K562 (cell line): ENCODE data around the gene CARD11. TPM values are rescaled to one million over a fixed set of nuclear protein-coding genes. Genes with fewer than 3 reads are reported as not detected.

ENCODE experiments used
- ARHGAP35 ChIP-seq: fragments of 450-650 bp; IDR thresholded peaks from 2 replicates; pipeline ENCODE4 v1.6.1; 2018; ENCODE audit not compliant: partially characterized antibody
- ATF7 ChIP-seq: fragments of 450-650 bp; IDR thresholded peaks from 2 replicates; pipeline ENCODE4 v1.7.1; 2014; ENCODE audit warnings: mild to moderate bottlenecking, moderate library complexity
- BRCA1 ChIP-seq, 2 experiments: fragments of 450-650 bp in 1 of 2; sonication (generic) in 1 of 2; formaldehyde crosslinking in 1 of 2; IDR thresholded peaks; 2 replicates each; pipeline versions ENCODE4 v1.5.0 to v1.6.1; 2017 to 2020; ENCODE audit warnings: mild to moderate bottlenecking in 1 of 2, missing genetic modification reagents in 1 of 2
- CEBPB ChIP-seq: fragments of 450-650 bp; IDR thresholded peaks from 2 replicates; pipeline ENCODE4 v1.6.1; 2016; ENCODE audit warnings: missing genetic modification characterization, missing compliant biosample characterization
- CTCF ChIP-seq, 3 experiments: IDR thresholded peaks in 2 of 3; conservative IDR thresholded peaks in 1 of 3; 2 replicates each; pipeline ENCODE4 v1.5.1; 2011 to 2012; ENCODE audit warnings: low read length in 3 of 3, mild to moderate bottlenecking in 3 of 3, control low read depth in 2 of 3, improper control_type of control experiment in 1 of 3, inconsistent platforms in 1 of 3, low read depth in 1 of 3, mixed read lengths in 1 of 3, moderate library complexity in 1 of 3; ENCODE audit not compliant: insufficient read depth in 2 of 3
- DLX4 ChIP-seq: fragments of 250-450 bp; sonication (Bioruptor Pico); IDR thresholded peaks from 2 replicates; pipeline ENCODE4 v1.6.1; 2021; ENCODE audit warnings: mild to moderate bottlenecking
- EHMT2 ChIP-seq: fragments of 450-650 bp; IDR thresholded peaks from 2 replicates; pipeline ENCODE4 v1.6.1; 2018; ENCODE audit warnings: antibody characterized with exemption
- GATAD2A ChIP-seq: fragments of 450-650 bp; IDR thresholded peaks from 2 replicates; pipeline ENCODE4 v1.6.1; 2017
- GATAD2B ChIP-seq: fragments of 450-650 bp; IDR thresholded peaks from 2 replicates; pipeline ENCODE4 v1.6.1; 2017; ENCODE audit warnings: mild to moderate bottlenecking, borderline replicate concordance
- HDGF ChIP-seq: fragments of 450-650 bp; IDR thresholded peaks from 2 replicates; pipeline ENCODE4 v1.6.1; 2016
- JUNB ChIP-seq: fragments of 450-650 bp; formaldehyde crosslinking; conservative IDR thresholded peaks from 2 replicates; pipeline ENCODE4 v1.4.0; 2020; ENCODE audit warnings: mild to moderate bottlenecking
- L3MBTL2 ChIP-seq: fragments of 450-650 bp; IDR thresholded peaks from 2 replicates; pipeline ENCODE4 v1.6.1; 2016; ENCODE audit warnings: mild to moderate bottlenecking, moderate library complexity
- MED1 ChIP-seq: sonication (generic); formaldehyde crosslinking; IDR thresholded peaks from 2 replicates; pipeline ENCODE4 v1.8.1; 2023; ENCODE audit warnings: missing genetic modification reagents, borderline replicate concordance
- MEF2A ChIP-seq: IDR thresholded peaks from 2 replicates; pipeline ENCODE4 v1.6.1; 2011; ENCODE audit warnings: low read depth, mild to moderate bottlenecking, low read length, moderate library complexity; ENCODE audit not compliant: control insufficient read depth
- SIN3B ChIP-seq: fragments of 450-650 bp; IDR thresholded peaks from 2 replicates; pipeline ENCODE4 v1.6.1; 2017; ENCODE audit warnings: low read depth, mild to moderate bottlenecking, moderate library complexity
- TAL1 ChIP-seq: fragments of 450-650 bp; IDR thresholded peaks from 2 replicates; pipeline ENCODE4 v1.6.1; 2016; ENCODE audit warnings: mild to moderate bottlenecking
- ZBTB1 ChIP-seq: sonication (generic); formaldehyde crosslinking; IDR thresholded peaks from 2 replicates; pipeline ENCODE4 v1.8.1; 2023; ENCODE audit warnings: missing genetic modification reagents, low read depth, mild to moderate bottlenecking, borderline replicate concordance
- ZBTB43 ChIP-seq: sonication (generic); formaldehyde crosslinking; IDR thresholded peaks from 2 replicates; pipeline ENCODE4 v1.8.0; 2023; ENCODE audit warnings: mild to moderate bottlenecking, missing genetic modification reagents
- ZNF12 ChIP-seq: sonication (generic); formaldehyde crosslinking; IDR thresholded peaks from 2 replicates; pipeline ENCODE4 v1.4.0; 2020; ENCODE audit warnings: mild to moderate bottlenecking, missing genetic modification reagents
- ZNF253 ChIP-seq: fragments of 250-450 bp; sonication (Bioruptor Pico); conservative IDR thresholded peaks from 2 replicates; pipeline ENCODE4 v1.6.1; 2021; ENCODE audit warnings: mild to moderate bottlenecking
- ZNF3 ChIP-seq: fragments of 250-450 bp; sonication (Bioruptor Pico); IDR thresholded peaks from 2 replicates; pipeline ENCODE4 v1.5.0; 2021; ENCODE audit warnings: mild to moderate bottlenecking, moderate library complexity
- polyA plus RNA-seq, 8 experiments: library from polyadenylated mRNA; depleted of rRNA in 4 of 8; stranded (reverse) in 5 of 8; unstranded in 3 of 8; fragments of >200 nt; fragmentation: Nextera tagmentation in 2 of 8; fragmentation: Illumina TruSeq in 1 of 8; extraction: Ambion mirVana in 2 of 8; extraction: Trizol in 1 of 8; gene quantifications; 2 replicates each; pipeline versions ENCODE4 v1.2.1 to v1.2.3, GENCODE V29; 2011 to 2014; ENCODE audit warnings: inconsistent platforms in 1 of 8, missing spikeins in 1 of 8
- total RNA-seq, 7 experiments: library from RNA; depleted of rRNA in 6 of 7; stranded (reverse); fragments of >200 nt in 6 of 7; fragmentation: Illumina TruSeq in 2 of 7; extraction: Trizol in 2 of 7; gene quantifications; 2 replicates each; pipeline versions ENCODE4 v1.2.1 to v1.2.3, GENCODE V29; 2011 to 2021; ENCODE audit warnings: low replicate concordance in 1 of 7
- TF ChIP-seq, protein P1 (sequence below): fragments of 250-450 bp; sonication (Bioruptor Pico); IDR thresholded peaks from 2 replicates; pipeline ENCODE4 v1.5.0; 2021; ENCODE audit warnings: mild to moderate bottlenecking, borderline replicate concordance
- TF ChIP-seq, protein P2 (sequence below), 2 experiments: fragments of 250-450 bp in 1 of 2; fragments of 450-650 bp in 1 of 2; sonication (Bioruptor Pico) in 1 of 2; IDR thresholded peaks; 2 replicates each; pipeline versions ENCODE4 v1.6.1 to v1.8.0; 2016 to 2021; ENCODE audit warnings: mild to moderate bottlenecking in 2 of 2, moderate library complexity in 2 of 2, missing compliant biosample characterization in 1 of 2, missing genetic modification characterization in 1 of 2

CARD11 gene
- total and polyA plus RNA-seq, 9 of the 15 experiments (the other 6 are each of a cell fraction or from before 2014, with no cell fraction given): 0.07 to 12.8 (median 5.7) TPM

GRCh38 chr7:2863461-2864066 lies 180.1 kb downstream of the CARD11 start (continued):
- TF ChIP-seq BRCA1 (IDR thresholded peaks at IDR 0.05) (no peak), BRCA1 (CRISPR knock-in tag; IDR thresholded peaks at IDR 0.05) (no peak), L3MBTL2 (peak; percentile 64), MEF2A (no peak), EHMT2 (no peak), JUNB (CRISPR knock-in tag) (0 out of 2 replicates have a peak, but pooled peaks have one; percentile 13), CEBPB (tag) (no peak), ZNF253 (CRISPR knock-in tag) (no peak), CTCF (IDR thresholded peaks at IDR 0.05 in 2 of 3, conservative IDR thresholded peaks at IDR 0.05 in 1 of 3; ENCODE audit: insufficient read depth in 2 of 3, low read depth in 1 of 3, low read length in 3 of 3) (no peak), ZNF12 (CRISPR knock-in tag) (no peak), GATAD2B (no peak), DLX4 (CRISPR knock-in tag) (no peak), MED1 (CRISPR knock-in tag) (no peak), HDGF (no peak), TAL1 (no peak), SIN3B (no peak), ATF7 (no peak; the same call in 1 of the 2 replicates), ARHGAP35 (no peak), ZNF3 (CRISPR knock-in tag) (no peak), GATAD2A (no peak), ZBTB1 (CRISPR knock-in tag) (no peak), ZBTB43 (CRISPR knock-in tag) (no peak)
- TF ChIP-seq, protein P1, sequence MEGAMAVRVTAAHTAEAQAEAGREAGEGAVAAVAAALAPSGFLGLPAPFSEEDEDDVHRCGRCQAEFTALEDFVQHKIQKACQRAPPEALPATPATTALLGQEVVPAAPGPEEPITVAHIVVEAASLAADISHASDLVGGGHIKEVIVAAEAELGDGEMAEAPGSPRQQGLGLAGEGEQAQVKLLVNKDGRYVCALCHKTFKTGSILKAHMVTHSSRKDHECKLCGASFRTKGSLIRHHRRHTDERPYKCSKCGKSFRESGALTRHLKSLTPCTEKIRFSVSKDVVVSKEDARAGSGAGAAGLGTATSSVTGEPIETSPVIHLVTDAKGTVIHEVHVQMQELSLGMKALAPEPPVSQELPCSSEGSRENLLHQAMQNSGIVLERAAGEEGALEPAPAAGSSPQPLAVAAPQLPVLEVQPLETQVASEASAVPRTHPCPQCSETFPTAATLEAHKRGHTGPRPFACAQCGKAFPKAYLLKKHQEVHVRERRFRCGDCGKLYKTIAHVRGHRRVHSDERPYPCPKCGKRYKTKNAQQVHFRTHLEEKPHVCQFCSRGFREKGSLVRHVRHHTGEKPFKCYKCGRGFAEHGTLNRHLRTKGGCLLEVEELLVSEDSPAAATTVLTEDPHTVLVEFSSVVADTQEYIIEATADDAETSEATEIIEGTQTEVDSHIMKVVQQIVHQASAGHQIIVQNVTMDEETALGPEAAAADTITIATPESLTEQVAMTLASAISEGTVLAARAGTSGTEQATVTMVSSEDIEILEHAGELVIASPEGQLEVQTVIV: no peak
- TF ChIP-seq, protein P2, sequence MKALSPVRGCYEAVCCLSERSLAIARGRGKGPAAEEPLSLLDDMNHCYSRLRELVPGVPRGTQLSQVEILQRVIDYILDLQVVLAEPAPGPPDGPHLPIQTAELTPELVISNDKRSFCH (CRISPR knock-in tag; IDR thresholded peaks at IDR 0.05): no peak
- TF ChIP-seq, protein P2 (tag; IDR thresholded peaks at IDR 0.05): no peak
